Panc1 (cell line): Measurements from ENCODE around the gene ADARB2. TPM values are rescaled to one million over a fixed set of nuclear protein-coding genes. Genes with fewer than 3 reads are reported as not detected.
A peak's percentile ranks its signal among the peaks of the same experiment; 100 is the strongest.

Experiments
- ATAC-seq: fragments of 200-7000 bp; cut with Tn5 transposase; 2 replicates; pipeline ENCODE4 v1.9.1; 2020; ENCODE audit warnings: mild to moderate bottlenecking, moderate library complexity
- BruUV-seq: library from RNA; stranded (reverse); fragments of 400-500 nt; replicated peaks from 2 replicates; lab custom pipeline; 2021; lab: Mats Ljungman, UMichigan
- CTCF ChIA-PET: fragments of 300-600 bp; sonication (Branson Sonifier 250); formaldehyde crosslinking; loops from one replicate; lab custom pipeline; 2022; ENCODE audit warnings: antibody characterized with exemption; lab: Charles Lee
- POLR2A ChIA-PET: fragments of 300-600 bp; sonication (Branson Sonifier 250); formaldehyde crosslinking; loops from one replicate; lab custom pipeline; 2022; ENCODE audit warnings: antibody characterized with exemption; lab: Charles Lee
- DNase-seq: peaks from one replicate; pipeline ENCODE4 v3.0.0-alpha.2; 2010; ENCODE audit warnings: low read depth, low spot score
- H3K27ac ChIP-seq: 2 replicates; pipeline ENCODE4 v1.5.1; 2011; ENCODE audit warnings: mild to moderate bottlenecking, low read length, inconsistent platforms
- H3K27me3 ChIP-seq: fragments of 200-500 bp; sonication (Bioruptor generic); 2 replicates; pipeline ENCODE4 v1.6.0; 2014; ENCODE audit warnings: low read length, inconsistent platforms; ENCODE audit not compliant: control insufficient read depth, insufficient read depth
- H3K36me3 ChIP-seq: fragments of 200-500 bp; sonication (Bioruptor generic); 2 replicates; pipeline ENCODE4 v1.5.1; 2014; ENCODE audit warnings: inconsistent platforms, mild to moderate bottlenecking, low read length, moderate library complexity; ENCODE audit not compliant: control insufficient read depth, insufficient read depth
- H3K4me1 ChIP-seq: 2 replicates; pipeline ENCODE4 v1.5.1; 2011; ENCODE audit warnings: inconsistent platforms, mild to moderate bottlenecking, low read length, moderate library complexity; ENCODE audit not compliant: control insufficient read depth, insufficient read depth
- H3K4me3 ChIP-seq, 2 experiments: 2 replicates each; pipeline ENCODE4 v1.5.1; 2011 to 2012; ENCODE audit warnings: low read depth in 2 of 2, low read length in 2 of 2, mild to moderate bottlenecking in 2 of 2, inconsistent platforms in 1 of 2, moderate library complexity in 1 of 2
- H3K9me3 ChIP-seq: fragments of 200-500 bp; sonication (Bioruptor generic); 2 replicates; pipeline ENCODE4 v1.5.1; 2014; ENCODE audit warnings: low read depth, mild to moderate bottlenecking, inconsistent platforms, low read length, moderate library complexity; ENCODE audit not compliant: control insufficient read depth, insufficient read depth
- POLR2AphosphoS5 ChIP-seq: IDR thresholded peaks from 2 replicates; pipeline ENCODE4 v1.6.1; 2012; ENCODE audit warnings: mild to moderate bottlenecking, low read depth, low read length, moderate library complexity
- SIN3A ChIP-seq: IDR thresholded peaks from 2 replicates; pipeline ENCODE4 v1.6.1; 2012; ENCODE audit warnings: low read depth, mild to moderate bottlenecking, low read length, moderate library complexity, borderline replicate concordance; ENCODE audit not compliant: insufficient read depth
- TCF7L2 ChIP-seq: IDR thresholded peaks from 2 replicates; pipeline ENCODE4 v1.6.1; 2011; ENCODE audit warnings: mild to moderate bottlenecking, low read depth, low read length, inconsistent platforms
- in situ Hi-C: cut with HindIII; loops from 2 replicates; pipeline ENCODE4 v1.10.0; 2016; ENCODE audit warnings: low sequenced_read_pairs, low pct_unique_long_range_greater_than_20kb
- intact Hi-C: fragments of 100-400 bp; cut with micrococcal nuclease; formaldehyde crosslinking; loops from one replicate; pipeline ENCODE4 v1.10.0; 2022; ENCODE audit not compliant: unreplicated experiment
- total RNA-seq: library from RNA; stranded (reverse); gene quantifications from one replicate; pipeline ENCODE4 v1.2.1, GENCODE V29; 2021; ENCODE audit not compliant: unreplicated experiment
- TF ChIP-seq, protein P1 (sequence below): fragments of 450-650 bp; IDR thresholded peaks from 2 replicates; pipeline ENCODE4 v1.5.1; 2017; ENCODE audit warnings: mild to moderate bottlenecking
- TF ChIP-seq, protein P2 (sequence below), 2 experiments: IDR thresholded peaks; 2 replicates each; pipeline ENCODE4 v1.6.1; 2011 to 2012; ENCODE audit warnings: low read depth in 2 of 2, control low read depth in 1 of 2, low read length in 1 of 2, mild to moderate bottlenecking in 1 of 2, moderate library complexity in 1 of 2; ENCODE audit not compliant: insufficient read depth in 1 of 2

The ADARB2 gene
- total RNA-seq, 1 experiment from 2014 or later = 0.31 TPM

DNA sequence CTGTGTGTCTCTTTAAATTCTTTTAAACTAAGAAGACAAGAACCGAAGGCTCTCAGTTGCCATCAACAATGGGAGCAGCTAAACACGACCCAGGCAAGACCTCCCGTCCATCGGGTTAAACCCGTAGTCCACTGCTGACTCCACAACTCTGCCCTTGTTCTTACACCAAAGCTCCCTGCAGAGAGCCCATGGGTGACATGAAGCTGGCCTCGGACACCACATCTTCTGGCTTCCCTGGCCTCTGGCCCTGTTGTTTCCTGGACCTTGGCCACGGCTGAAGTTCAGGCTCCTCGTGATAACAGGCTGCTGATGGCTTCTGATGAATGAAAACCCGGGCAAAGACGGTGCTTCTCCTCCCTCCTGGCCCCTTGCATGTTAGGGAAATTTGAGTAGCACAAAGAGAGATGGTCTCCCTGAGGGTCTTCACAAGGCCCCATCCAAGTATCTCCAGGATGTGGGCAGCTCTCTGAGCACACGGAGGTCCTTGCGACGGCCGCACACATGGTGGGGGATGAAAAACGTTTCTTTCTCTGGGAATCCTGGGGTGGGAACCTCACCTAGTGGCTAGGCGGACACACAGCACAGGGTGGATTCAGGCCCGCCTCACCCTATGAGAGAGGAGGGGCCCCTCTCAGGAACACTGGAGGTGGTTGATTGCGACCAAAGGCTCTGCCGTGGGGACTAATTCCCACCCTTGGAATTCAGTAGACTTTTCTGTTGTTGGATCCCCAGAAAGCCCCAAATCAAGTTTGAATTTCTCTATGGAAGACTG lies 271.1 kb downstream of the ADARB2 start:
- CTCF ChIA-PET = interaction anchor here (0.6 kb wide), 1 partner anchor 1526 kb away, joined by 3 read pairs; no protein-coding TSS in a partner anchor
- H3K27ac ChIP-seq = no peak overlapping the region

DNA sequence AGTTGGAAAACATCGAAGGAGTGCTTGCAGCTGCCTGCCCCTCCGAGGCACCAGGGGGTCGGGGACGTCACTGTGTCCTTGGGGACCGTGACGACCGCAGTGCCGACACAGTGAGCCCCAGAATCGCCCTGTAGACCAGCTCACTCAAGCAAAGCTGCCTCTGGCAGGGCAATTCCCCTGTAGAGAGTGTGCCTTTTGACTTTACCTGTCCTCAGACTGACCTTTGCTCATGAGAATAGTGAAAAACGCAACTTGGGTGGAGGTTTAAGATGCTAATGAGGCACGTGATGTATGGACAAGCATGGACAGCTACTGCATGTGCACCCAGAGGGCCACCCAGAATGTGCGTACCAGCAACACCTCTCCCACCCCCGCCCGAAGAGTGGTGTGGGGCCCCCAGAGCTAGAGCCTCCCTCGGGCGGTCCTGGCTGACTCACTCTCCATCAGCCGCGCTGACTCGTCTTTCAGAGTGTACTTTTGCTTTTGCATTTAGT lies 271.9 kb downstream of the ADARB2 start:
- ATAC-seq (peak; percentile 63), DNase-seq (no peak)
- ChIA-PET POLR2A (no interaction called here), CTCF (interaction anchor here (0.6 kb wide), 1 partner anchor 1527 kb away, joined by 3 read pairs; no protein-coding TSS in a partner anchor)
- in situ Hi-C loops (no loop called here), intact Hi-C loops (no loop called here)
- peak overlapping the region in 1 of 2 experiments; percentile 37; a peak in 2 of 4 replicates for H3K4me3 ChIP-seq
- no peaks in the 10 kb centered on the region for H3K9me3 ChIP-seq
- no TSS peak for BruUV-seq
- H3K36me3 ChIP-seq = no peaks in the 10 kb centered on the region
- H3K27me3 ChIP-seq = peaks cover 2% of the 10 kb centered on the region; the same call in 1 of the 2 replicates
- peaks cover 8% of the 10 kb centered on the region for H3K4me1 ChIP-seq
- H3K27ac ChIP-seq = no peak overlapping the region
- TF ChIP-seq, protein P1, sequence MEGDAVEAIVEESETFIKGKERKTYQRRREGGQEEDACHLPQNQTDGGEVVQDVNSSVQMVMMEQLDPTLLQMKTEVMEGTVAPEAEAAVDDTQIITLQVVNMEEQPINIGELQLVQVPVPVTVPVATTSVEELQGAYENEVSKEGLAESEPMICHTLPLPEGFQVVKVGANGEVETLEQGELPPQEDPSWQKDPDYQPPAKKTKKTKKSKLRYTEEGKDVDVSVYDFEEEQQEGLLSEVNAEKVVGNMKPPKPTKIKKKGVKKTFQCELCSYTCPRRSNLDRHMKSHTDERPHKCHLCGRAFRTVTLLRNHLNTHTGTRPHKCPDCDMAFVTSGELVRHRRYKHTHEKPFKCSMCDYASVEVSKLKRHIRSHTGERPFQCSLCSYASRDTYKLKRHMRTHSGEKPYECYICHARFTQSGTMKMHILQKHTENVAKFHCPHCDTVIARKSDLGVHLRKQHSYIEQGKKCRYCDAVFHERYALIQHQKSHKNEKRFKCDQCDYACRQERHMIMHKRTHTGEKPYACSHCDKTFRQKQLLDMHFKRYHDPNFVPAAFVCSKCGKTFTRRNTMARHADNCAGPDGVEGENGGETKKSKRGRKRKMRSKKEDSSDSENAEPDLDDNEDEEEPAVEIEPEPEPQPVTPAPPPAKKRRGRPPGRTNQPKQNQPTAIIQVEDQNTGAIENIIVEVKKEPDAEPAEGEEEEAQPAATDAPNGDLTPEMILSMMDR = no peak
- TF ChIP-seq SIN3A (no peak), POLR2AphosphoS5 (no peak)

More for the DNA sequence above, 271.1 kb downstream of the ADARB2 start:
- no peak for DNase-seq
- peaks cover 8% of the 10 kb centered on the region for H3K4me1 ChIP-seq
- H3K27me3 ChIP-seq = peaks cover 2% of the 10 kb centered on the region; the same call in 1 of the 2 replicates
- TF ChIP-seq SIN3A = no peak
- no peak for TF ChIP-seq POLR2AphosphoS5
- TF ChIP-seq, protein P2, sequence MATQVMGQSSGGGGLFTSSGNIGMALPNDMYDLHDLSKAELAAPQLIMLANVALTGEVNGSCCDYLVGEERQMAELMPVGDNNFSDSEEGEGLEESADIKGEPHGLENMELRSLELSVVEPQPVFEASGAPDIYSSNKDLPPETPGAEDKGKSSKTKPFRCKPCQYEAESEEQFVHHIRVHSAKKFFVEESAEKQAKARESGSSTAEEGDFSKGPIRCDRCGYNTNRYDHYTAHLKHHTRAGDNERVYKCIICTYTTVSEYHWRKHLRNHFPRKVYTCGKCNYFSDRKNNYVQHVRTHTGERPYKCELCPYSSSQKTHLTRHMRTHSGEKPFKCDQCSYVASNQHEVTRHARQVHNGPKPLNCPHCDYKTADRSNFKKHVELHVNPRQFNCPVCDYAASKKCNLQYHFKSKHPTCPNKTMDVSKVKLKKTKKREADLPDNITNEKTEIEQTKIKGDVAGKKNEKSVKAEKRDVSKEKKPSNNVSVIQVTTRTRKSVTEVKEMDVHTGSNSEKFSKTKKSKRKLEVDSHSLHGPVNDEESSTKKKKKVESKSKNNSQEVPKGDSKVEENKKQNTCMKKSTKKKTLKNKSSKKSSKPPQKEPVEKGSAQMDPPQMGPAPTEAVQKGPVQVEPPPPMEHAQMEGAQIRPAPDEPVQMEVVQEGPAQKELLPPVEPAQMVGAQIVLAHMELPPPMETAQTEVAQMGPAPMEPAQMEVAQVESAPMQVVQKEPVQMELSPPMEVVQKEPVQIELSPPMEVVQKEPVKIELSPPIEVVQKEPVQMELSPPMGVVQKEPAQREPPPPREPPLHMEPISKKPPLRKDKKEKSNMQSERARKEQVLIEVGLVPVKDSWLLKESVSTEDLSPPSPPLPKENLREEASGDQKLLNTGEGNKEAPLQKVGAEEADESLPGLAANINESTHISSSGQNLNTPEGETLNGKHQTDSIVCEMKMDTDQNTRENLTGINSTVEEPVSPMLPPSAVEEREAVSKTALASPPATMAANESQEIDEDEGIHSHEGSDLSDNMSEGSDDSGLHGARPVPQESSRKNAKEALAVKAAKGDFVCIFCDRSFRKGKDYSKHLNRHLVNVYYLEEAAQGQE (IDR thresholded peaks at IDR 0.05; ENCODE audit: insufficient read depth in 1 of 2, low read depth in 2 of 2, low read length in 1 of 2) = no peak
- no peak for TF ChIP-seq TCF7L2
- TF ChIP-seq, protein P1 = no peak
- no peaks in the 10 kb centered on the region for H3K9me3 ChIP-seq
- no peaks in the 10 kb centered on the region for H3K36me3 ChIP-seq
- ATAC-seq = no peak; the same call in 1 of the 2 replicates
- peak overlapping the region in 1 of 2 experiments; percentile 37; a peak in 2 of 4 replicates for H3K4me3 ChIP-seq
- BruUV-seq = no TSS peak
- POLR2A ChIA-PET = no interaction called here
- intact Hi-C loops (no loop called here), in situ Hi-C loops (no loop called here)
